Measurements from ENCODE around the gene TENM3.

TENM3 gene

DNA sequence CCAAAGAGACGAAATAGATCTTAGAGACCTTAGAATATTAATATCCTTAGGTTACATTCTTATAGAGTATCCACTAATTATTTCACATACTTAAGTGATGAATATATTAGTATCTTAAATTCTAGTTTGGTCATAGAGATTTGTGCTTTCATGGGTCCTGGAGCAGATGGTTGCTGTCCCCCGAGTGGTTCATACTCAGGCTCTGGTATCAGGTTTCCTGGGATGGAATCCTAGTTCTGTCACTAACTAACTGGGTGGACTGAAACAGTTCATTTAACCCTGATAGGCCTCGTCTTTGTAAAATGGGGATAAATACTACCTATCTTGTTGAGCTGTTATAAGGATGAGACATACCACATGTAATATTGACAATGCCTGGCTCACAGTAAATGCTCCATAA is 264.6 kb downstream of the TENM3 start:
- DNase-seq: no peak

DNA sequence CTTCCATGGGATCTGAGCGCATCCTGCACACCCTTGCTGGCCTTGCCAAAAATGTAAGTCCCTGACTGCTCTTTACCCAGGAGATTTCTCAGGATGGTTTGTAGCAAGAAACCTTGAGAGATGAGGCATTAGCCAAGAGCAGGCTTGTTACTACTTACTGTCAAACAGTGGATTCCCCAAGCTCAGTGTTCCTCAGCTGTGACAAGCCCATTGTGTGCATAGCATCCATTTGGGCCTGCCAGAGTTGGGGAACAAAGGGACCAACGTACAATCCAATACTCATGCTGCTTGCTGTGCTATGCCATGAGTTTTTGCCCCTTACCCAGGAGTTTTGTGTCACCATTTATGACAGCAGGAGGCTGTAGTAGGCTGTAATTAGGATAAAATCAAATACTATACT is 267.6 kb downstream of the TENM3 start:
- DNase-seq: no peak

DNA sequence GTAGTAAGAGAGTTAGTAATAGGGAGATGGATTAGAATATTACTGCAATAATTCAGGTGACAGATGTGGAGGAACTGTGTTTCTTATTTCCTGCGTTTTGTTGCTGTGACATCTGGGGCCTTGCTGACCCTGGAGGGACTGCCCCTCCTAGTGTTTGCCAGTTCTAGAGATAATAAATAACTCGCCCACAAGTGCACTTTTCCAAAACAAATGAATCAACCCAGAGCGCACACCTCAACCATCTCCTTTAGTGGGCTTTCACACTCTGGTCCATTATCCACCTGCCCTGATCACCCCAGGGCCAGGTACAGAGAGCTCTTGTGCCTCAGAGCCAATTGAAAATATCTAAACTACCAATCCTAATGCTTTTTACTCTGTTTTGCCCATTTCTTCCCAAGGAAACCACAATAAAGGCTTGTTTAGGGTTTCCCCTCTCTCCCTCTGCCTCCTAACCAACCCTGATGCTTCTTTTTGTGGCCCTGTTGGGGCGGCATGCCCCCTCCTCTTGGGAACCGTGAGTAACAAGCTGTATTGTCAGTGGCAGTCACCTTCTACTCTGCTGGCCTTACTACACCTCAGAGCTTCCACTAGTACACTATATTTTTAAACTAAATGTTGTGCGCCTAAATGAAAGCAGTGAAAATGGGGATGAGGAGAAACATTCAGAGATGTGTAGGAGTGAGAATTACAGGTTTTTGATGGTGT is 270.5 kb downstream of the TENM3 start:
- no peak for DNase-seq

DNA sequence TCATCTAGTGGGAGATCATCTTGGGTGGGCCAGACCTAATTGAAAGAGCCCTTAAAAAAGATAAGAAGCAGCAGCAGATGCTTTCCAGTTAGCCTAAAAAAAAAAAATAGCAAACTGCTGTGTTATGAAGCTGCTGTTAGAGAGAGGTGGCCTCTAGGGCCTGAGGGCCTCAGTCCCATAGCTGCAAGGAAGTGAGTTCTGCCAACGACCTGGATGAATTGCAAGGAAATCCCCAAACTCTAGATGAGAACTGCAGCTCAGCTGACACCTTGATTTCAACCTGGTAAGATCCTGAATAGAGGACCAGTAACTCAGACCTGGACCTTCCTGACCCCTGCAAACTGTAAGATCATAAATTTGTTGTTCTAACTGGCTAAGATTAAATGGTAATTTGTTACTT is 275.2 kb downstream of the TENM3 start:
- DNase-seq: no peak

GRCh38 chr4:182519528-182519927 is 276.3 kb downstream of the TENM3 start:
- no peak for DNase-seq

GRCh38 chr4:182521011-182521410 is 277.8 kb downstream of the TENM3 start:
- DNase-seq: no peak

- no peak for DNase-seq
These were observed 285.6 kb downstream of the TENM3 start for GRCh38 chr4:182528819-182529218.

DNA sequence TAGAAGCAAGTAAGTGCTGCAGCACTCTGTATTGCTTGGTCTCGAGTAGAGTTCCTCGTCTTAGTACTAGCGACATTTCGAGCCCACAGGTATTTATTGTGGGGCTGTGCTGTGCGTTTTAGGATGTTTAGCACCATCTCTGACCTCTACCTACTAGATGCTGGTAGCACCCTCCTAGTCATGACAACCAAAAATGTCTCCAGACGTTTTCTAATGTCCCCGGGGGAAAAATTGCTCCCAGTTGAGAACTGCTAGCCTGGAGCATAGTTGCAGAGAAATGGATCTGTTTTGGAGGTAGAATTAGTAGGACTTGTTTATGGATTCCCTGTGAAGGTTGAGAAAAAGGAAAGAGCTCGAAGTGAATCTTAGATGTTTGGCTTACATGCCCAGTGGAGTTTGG is 287.2 kb downstream of the TENM3 start:
- no peak for DNase-seq

GRCh38 chr4:182531555-182532162 is 288.5 kb downstream of the TENM3 start:
- DNase-seq: peak in 2 of 51 donors; percentile 1 to 18

GRCh38 chr4:182532441-182532840 is 289.2 kb downstream of the TENM3 start:
- DNase-seq: no peak

GRCh38 chr4:182533964-182534363 is 290.8 kb downstream of the TENM3 start:
- no peak for DNase-seq

DNA sequence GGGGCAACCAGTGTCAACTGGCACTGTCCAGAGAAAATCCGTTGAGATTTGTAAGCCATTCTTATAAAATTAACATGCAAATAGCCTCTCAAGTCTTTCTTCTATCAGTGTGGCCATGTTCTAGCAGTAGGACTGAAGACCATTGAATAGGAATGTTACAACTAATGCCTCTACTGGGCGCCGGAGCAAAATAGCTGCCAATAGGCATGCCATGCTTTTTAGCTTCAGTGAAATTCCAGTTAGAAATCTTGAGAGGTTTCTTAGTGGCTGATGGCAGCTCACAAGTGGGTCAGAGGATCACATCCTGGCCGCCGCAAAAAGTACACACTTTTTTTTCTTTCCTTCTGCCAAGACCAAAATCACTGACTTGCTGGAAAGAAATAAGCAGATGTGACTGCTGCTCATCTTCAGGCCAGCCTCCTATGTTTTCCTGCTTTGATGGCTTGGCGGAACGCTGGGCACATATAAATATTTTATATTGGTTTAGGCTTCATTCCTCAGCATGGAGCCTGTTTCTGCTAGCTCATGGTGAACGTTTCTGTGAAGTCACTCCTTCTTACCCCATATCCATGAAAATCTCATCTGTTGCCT is 293.1 kb downstream of the TENM3 start:
- peak in 13 of 51 donors; percentile 4 to 45 (median 15) for DNase-seq

- no peak for DNase-seq
These were observed 294.0 kb downstream of the TENM3 start for GRCh38 chr4:182537031-182537795.

GRCh38 chr4:182538031-182538430 is 294.8 kb downstream of the TENM3 start:
- DNase-seq: no peak

- no peak for DNase-seq
These were observed 297.3 kb downstream of the TENM3 start for GRCh38 chr4:182540496-182540895.

GRCh38 chr4:182547435-182547834 is 304.2 kb downstream of the TENM3 start:
- no peak for DNase-seq

GRCh38 chr4:182548156-182548555 is 305.0 kb downstream of the TENM3 start:
- DNase-seq: no peak

DNA sequence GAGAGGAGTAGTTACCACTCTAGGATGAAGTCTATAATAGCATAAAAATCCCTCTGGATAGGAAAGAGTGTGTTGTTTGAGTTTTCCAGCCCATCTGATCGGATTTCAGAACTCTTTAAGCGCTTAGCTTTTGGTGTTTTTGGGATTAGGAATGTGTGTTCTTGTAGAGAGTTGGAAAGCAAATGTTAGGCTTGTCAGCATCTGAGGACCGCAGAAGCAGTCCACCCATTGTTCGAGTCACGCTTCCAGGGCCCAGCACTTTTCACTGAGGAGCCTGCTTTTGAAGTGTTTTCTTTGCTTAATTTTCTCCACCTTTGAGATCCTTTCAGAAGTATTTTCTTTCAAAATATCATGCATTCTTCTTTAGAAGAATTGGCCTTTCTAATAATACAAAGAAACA is 306.2 kb downstream of the TENM3 start:
- no peak for DNase-seq

DNA sequence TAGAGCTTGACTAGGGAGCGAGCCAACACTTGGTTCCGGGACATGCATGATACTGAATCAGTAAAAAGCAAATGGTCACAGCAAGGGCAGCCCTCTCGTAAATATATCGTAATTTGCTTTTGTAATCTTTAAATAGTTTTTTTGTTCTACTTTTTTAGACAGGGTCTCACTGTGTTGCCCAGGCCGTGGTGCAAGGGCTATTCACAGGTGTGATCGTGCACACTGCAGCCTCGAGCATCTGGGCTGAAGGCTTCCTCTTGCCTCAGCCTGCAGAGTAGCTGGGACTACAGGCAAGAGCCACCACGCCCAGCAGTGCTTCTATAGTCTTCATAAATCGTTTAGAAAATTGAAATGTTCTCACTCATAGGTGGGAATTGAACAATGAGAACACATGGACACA is 309.7 kb downstream of the TENM3 start:
- no peak for DNase-seq

DNA sequence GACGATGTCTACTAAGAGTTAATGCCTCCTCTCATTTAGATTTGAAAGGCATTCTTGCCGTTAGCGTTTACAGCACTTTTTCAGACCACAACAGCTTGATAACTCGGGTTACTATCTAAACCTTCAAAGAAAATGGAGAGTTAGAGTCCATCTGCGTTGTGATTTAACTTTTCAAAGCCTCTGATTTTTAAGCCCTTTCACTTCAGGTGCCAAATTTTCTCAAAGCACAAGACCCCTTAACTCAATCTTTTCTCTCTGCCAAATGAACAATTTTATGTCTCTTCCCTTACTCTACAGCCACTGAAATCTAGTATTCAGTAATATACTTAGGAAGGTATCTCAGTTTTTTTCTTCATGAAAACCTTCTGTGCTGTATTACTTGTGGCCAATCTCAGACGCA is 310.5 kb downstream of the TENM3 start:
- DNase-seq: no peak

DNA sequence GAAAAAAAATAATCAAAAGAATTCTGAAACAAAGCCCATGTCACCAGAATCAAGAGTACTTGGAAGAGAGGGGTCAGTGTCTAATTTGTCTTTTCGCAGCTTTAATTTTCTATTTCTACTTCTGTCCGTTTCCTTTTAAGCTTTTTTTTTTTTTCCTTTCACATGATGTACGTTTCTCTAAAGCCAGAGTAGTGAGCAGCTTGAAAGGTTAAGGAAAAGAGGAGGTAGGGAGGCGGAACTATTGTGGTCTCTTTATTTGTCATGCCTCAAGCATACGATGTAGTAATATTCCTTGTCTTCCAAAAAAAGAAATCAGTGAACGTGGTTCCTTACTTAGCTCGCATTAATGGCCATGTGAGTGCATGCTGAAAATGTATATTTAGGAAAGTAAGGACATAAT is 311.5 kb downstream of the TENM3 start:
- DNase-seq: no peak

- DNase-seq: peak in 4 of 51 donors; percentile 2 to 28 (median 11)
These were observed 312.8 kb downstream of the TENM3 start for GRCh38 chr4:182555997-182556418.
